A549 treated with AZD9567 at 1 μM for 4 hours (cell line): ENCODE data around the gene RAP1GDS1. TPM values are rescaled to one million over a fixed set of nuclear protein-coding genes. Genes with fewer than 3 reads are reported as not detected.

Source experiments
- total RNA-seq: library from RNA; stranded (reverse); fragments of 200-300 nt; extraction: Qiagen RNA extraction; gene quantifications from 5 replicates; pipeline ENCODE4 v1.2.3, GENCODE V29; 2022; ENCODE audit not compliant: insufficient read depth

RAP1GDS1 gene
- 20.6 to 27.4 TPM (median 24.2 TPM) in 5 replicates for total RNA-seq

GRCh38 chr4:98260579-98261404, at the start of gene RAP1GDS1:
RAP1GDS1 (plus strand) TSS chr4:98261384; CDS start chr4:98261566, 182 bp downstream.

Other genes with a start within 250 kb of the RAP1GDS1 start
- not detected in 5 replicates for gene STPG2, start 117.9 kb upstream of the RAP1GDS1 start, total RNA-seq